Measurements from ENCODE around the gene RAPGEF2. TPM values are rescaled to one million over a fixed set of nuclear protein-coding genes. Genes with fewer than 3 reads are reported as not detected.

Gene RAPGEF2
- total RNA-seq, 1 donor from 2014 or later: 31.0 TPM

DNA sequence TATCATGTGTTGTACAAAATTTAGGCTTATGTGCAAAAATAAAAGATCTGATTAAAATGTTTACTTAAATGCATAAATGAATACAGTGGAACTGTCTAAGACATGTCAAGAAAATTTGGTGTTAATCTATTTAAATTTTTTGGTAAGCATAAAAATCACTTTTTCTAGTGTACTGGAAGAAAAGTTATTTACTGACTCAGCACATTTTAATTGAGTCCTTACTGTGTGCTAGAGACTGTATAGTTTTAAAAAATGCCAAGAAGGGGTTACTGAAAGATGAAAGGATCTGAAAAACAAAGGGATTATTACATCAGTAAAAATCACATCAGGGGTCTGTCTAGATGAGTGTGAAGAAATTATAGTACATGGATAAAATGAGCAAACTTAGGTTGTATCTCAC, 60.6 kb downstream of the RAPGEF2 start:
- H3K9me3 Mint-ChIP-seq (ENCODE audit: low read depth): no peaks in the 10 kb centered on the region
- H3K36me3 Mint-ChIP-seq (ENCODE audit: low read depth): no peaks in the 10 kb centered on the region
- no peak overlapping the region for H3K4me3 Mint-ChIP-seq (ENCODE audit: unreplicated experiment)
- peaks cover 31% of the 10 kb centered on the region for H3K4me1 Mint-ChIP-seq (ENCODE audit: low read depth)
- TF ChIP-seq CTCF (IDR thresholded peaks at IDR 0.05): no peak
- no peak for DNase-seq (ENCODE audit: low spot score)
- no peaks in the 10 kb centered on the region for H3K27me3 Mint-ChIP-seq (ENCODE audit: low read depth)
- no peak overlapping the region for H3K27ac Mint-ChIP-seq (ENCODE audit: unreplicated experiment)

DNA sequence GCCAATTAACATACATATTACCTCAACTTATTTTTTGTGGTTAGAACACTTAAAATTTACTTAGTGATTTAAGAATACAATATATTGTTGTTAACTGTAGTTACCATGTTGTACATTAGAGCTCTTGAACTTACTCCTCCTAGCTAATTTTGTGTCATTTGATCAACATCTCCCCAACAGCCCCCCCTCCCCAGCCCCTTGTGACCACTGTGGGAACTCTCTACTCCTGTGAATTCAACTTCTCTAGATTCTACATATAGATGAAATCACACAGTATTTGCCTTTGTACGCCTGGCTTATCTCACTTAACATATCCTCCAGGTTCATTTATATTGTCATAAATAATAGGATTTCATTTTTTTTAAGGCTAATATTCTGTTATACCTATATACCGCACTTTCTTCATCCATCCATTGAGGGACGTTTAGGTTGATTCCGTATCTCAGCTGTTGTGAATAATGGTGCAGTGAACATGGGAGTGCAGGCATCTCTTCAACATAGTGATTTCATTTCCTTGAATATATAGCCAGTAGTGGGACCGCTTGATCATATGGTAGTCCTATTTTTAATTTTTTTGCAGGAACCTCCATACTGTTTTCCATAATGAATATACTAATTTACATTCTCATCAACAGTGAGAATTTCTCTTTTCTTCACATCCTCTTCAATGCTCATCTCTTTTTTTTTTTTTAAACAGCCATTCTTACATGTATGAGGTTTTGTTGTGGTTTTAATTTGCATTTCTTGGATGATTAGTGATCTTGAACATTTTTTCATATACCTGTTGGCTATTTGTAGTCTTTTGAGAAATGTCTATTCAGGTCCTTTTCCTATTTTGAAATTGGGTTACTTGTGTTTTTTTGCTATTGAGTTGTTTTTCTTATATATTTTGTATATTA, 66.8 kb downstream of the RAPGEF2 start:
- no peak overlapping the region for H3K27ac Mint-ChIP-seq (ENCODE audit: unreplicated experiment)
- H3K4me3 Mint-ChIP-seq (ENCODE audit: unreplicated experiment): no peak overlapping the region
- no peaks in the 10 kb centered on the region for H3K27me3 Mint-ChIP-seq (ENCODE audit: low read depth)
- no peaks in the 10 kb centered on the region for H3K9me3 Mint-ChIP-seq (ENCODE audit: low read depth)
- no peaks in the 10 kb centered on the region for H3K36me3 Mint-ChIP-seq (ENCODE audit: low read depth)
- H3K4me1 Mint-ChIP-seq (ENCODE audit: low read depth): peaks cover 26% of the 10 kb centered on the region
- DNase-seq (ENCODE audit: low spot score): no peak
- TF ChIP-seq CTCF (IDR thresholded peaks at IDR 0.05): no peak

DNA sequence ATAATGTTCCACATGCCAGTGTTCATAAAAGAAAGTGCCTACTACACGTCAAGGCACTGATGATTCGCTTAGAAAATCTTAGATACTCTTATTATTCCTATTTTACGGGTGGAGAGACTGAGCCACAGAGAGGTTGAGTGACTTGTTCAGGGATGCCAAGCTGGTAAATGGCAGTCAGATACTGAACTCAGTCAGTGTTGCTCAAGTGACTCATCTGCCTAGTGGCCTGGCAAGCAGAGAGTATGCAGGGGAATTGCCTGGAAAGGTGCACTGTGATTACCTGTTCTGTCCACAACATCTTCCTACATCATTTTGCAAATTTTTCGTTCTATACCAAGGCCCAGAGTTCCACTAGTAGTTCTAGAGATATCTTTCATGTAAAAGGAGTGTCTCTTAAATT, 68.4 kb downstream of the RAPGEF2 start:
- TF ChIP-seq CTCF (IDR thresholded peaks at IDR 0.05): no peak
- Mint-ChIP-seq H3K36me3 (ENCODE audit: low read depth) (no peaks in the 10 kb centered on the region), H3K4me1 (ENCODE audit: low read depth) (peaks cover 34% of the 10 kb centered on the region), H3K27me3 (ENCODE audit: low read depth) (no peaks in the 10 kb centered on the region), H3K9me3 (ENCODE audit: low read depth) (no peaks in the 10 kb centered on the region), H3K4me3 (ENCODE audit: unreplicated experiment) (no peak overlapping the region), H3K27ac (ENCODE audit: unreplicated experiment) (no peak overlapping the region)
- no peak for DNase-seq (ENCODE audit: low spot score)

DNA sequence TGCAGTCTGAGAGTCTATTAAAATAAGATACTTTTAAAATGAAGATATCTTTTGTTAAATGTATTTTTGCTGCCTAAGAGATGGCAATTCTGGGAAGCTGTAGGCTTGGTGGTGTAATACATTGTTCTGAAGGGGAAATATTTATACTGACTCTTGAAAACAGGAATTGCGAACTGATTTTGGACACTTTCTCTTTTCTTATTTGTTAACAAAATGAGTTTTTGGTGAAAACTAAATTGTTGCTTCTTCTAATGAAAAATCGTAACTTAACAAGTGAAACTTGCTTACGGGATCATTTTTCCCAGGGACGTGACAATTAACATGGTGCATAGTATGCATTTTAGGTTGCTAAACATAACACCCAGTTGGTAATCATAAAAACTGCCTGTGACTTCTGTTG, 71.0 kb downstream of the RAPGEF2 start:
- H3K4me3 Mint-ChIP-seq (ENCODE audit: unreplicated experiment): no peak overlapping the region
- peaks cover 42% of the 10 kb centered on the region for H3K4me1 Mint-ChIP-seq (ENCODE audit: low read depth)
- H3K9me3 Mint-ChIP-seq (ENCODE audit: low read depth): no peaks in the 10 kb centered on the region
- TF ChIP-seq CTCF (IDR thresholded peaks at IDR 0.05): no peak
- no peaks in the 10 kb centered on the region for H3K36me3 Mint-ChIP-seq (ENCODE audit: low read depth)
- H3K27ac Mint-ChIP-seq (ENCODE audit: unreplicated experiment): no peak overlapping the region
- DNase-seq (ENCODE audit: low spot score): no peak
- H3K27me3 Mint-ChIP-seq (ENCODE audit: low read depth): no peaks in the 10 kb centered on the region

DNA sequence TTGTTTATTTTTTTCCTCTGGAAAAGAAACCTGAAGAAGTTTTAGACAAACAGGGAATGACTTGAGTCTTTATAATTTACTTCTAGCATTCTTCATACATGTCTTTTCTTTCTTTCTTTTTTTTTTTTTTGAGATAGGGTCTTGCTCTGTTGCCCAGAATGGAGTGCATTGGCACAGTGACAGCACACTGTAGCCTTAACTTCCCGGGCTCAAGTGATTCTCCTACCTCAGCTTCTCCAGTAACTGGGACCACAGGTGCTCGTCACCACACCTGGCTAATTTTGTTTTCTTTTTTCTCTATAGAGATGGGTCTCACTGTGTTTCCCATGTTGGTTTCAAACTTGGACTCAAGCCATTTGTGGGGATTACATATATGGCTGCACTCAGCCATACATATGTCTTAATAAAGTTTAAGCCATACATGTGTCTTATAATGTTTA, 71.8 kb downstream of the RAPGEF2 start:
- H3K9me3 Mint-ChIP-seq (ENCODE audit: low read depth): no peaks in the 10 kb centered on the region
- H3K27ac Mint-ChIP-seq (ENCODE audit: unreplicated experiment): no peak overlapping the region
- no peak for TF ChIP-seq CTCF (IDR thresholded peaks at IDR 0.05)
- no peak overlapping the region for H3K4me3 Mint-ChIP-seq (ENCODE audit: unreplicated experiment)
- H3K36me3 Mint-ChIP-seq (ENCODE audit: low read depth): no peaks in the 10 kb centered on the region
- DNase-seq (ENCODE audit: low spot score): no peak
- peaks cover 50% of the 10 kb centered on the region for H3K4me1 Mint-ChIP-seq (ENCODE audit: low read depth)
- no peaks in the 10 kb centered on the region for H3K27me3 Mint-ChIP-seq (ENCODE audit: low read depth)
